DND-41 (cell line): Measurements from ENCODE around the gene CNRIP1.

ENCODE experiments used
- ATAC-seq: fragments of 200-7000 bp; cut with Tn5 transposase; 3 replicates; pipeline ENCODE4 v1.9.1; 2021; ENCODE audit warnings: low read depth; ENCODE audit not compliant: insufficient read depth
- DNase-seq: peaks from one replicate; pipeline ENCODE4 v3.0.0-alpha.2; 2020
- H2AFZ ChIP-seq: 2 replicates; pipeline ENCODE4 v1.6.0; 2012; ENCODE audit warnings: low read depth, low read length
- H3K27ac ChIP-seq: 2 replicates; pipeline ENCODE4 v1.5.1; 2012; ENCODE audit warnings: low read length, inconsistent platforms
- H3K27me3 ChIP-seq: fragments of 200-600 bp; sonication (generic); 2 replicates; pipeline ENCODE4 v1.6.0; 2012; ENCODE audit warnings: low read length, mild to moderate bottlenecking, inconsistent platforms; ENCODE audit not compliant: insufficient read depth, poor library complexity
- H3K36me3 ChIP-seq: 2 replicates; pipeline ENCODE4 v1.5.1; 2012; ENCODE audit warnings: low read length, inconsistent platforms; ENCODE audit not compliant: insufficient read depth
- H3K4me1 ChIP-seq: 2 replicates; pipeline ENCODE4 v1.5.1; 2012; ENCODE audit warnings: mild to moderate bottlenecking, low read length; ENCODE audit not compliant: insufficient read depth
- H3K4me2 ChIP-seq: 2 replicates; pipeline ENCODE4 v1.6.0; 2012; ENCODE audit warnings: mild to moderate bottlenecking, moderate library complexity, low read length, inconsistent platforms; ENCODE audit not compliant: insufficient read depth
- H3K4me3 ChIP-seq, 2 experiments: fragments of 200-600 bp in 1 of 2; shearing (Covaris generic) in 1 of 2; 2 replicates each; pipeline ENCODE4 v1.5.1; 2012 to 2016; ENCODE audit warnings: inconsistent platforms in 2 of 2, low read length in 2 of 2, mild to moderate bottlenecking in 2 of 2, low read depth in 1 of 2, moderate library complexity in 1 of 2
- H3K79me2 ChIP-seq: 2 replicates; pipeline ENCODE4 v1.6.0; 2012; ENCODE audit warnings: low read length, inconsistent platforms; ENCODE audit not compliant: insufficient read depth
- H3K9ac ChIP-seq: 2 replicates; pipeline ENCODE4 v1.6.0; 2012; ENCODE audit warnings: low read depth, mild to moderate bottlenecking, inconsistent platforms, low read length, moderate library complexity
- H3K9me3 ChIP-seq: 2 replicates; pipeline ENCODE4 v1.5.1; 2012; ENCODE audit warnings: low read length, moderate library complexity, mild to moderate bottlenecking, inconsistent platforms; ENCODE audit not compliant: insufficient read depth, severe bottlenecking
- H4K20me1 ChIP-seq: 2 replicates; pipeline ENCODE4 v1.6.0; 2012; ENCODE audit warnings: low read length; ENCODE audit not compliant: insufficient read depth
- CTCF ChIP-seq: IDR thresholded peaks from 2 replicates; pipeline ENCODE4 v1.5.1; 2012; ENCODE audit warnings: borderline replicate concordance, low read length, moderate library complexity, mild to moderate bottlenecking; ENCODE audit not compliant: poor library complexity, severe bottlenecking; ENCODE audit errors: extremely low read depth
- EZH2 ChIP-seq: IDR thresholded peaks from 3 replicates; pipeline ENCODE4 v1.6.1; 2012; ENCODE audit warnings: borderline replicate concordance, low read depth, mild to moderate bottlenecking, moderate library complexity, low read length, inconsistent platforms; ENCODE audit not compliant: severe bottlenecking

Gene CNRIP1

GRCh38 chr2:68250196-68250595 is 69.6 kb downstream of the CNRIP1 start:
- no peaks in the 10 kb centered on the region for H3K9me3 ChIP-seq
- H3K9ac ChIP-seq: peak overlapping the region; percentile 74
- H3K36me3 ChIP-seq: peaks cover 21% of the 10 kb centered on the region
- H3K4me3 ChIP-seq: peak overlapping the region; percentile 50 to 80; a peak in 3 of 4 replicates
- DNase-seq (no peak), ATAC-seq (no peak)
- TF ChIP-seq EZH2 (no peak), CTCF (no peak)
- peaks cover 56% of the 10 kb centered on the region for H4K20me1 ChIP-seq
- H3K4me1 ChIP-seq: peaks cover 69% of the 10 kb centered on the region
- H3K79me2 ChIP-seq: peaks cover 83% of the 10 kb centered on the region
- H3K4me2 ChIP-seq: peak overlapping the region; percentile 73
- H2AFZ ChIP-seq: no peak overlapping the region
- no peaks in the 10 kb centered on the region for H3K27me3 ChIP-seq
- H3K27ac ChIP-seq: peak overlapping the region; percentile 84

GRCh38 chr2:68248806-68249205 is 70.9 kb downstream of the CNRIP1 start:
- H4K20me1 ChIP-seq: peaks cover 70% of the 10 kb centered on the region
- H3K9ac ChIP-seq: no peak overlapping the region

GRCh38 chr2:68248361-68248760 is 71.4 kb downstream of the CNRIP1 start:
- Histone ChIP-seq H2AFZ (no peak overlapping the region), H3K27ac (no peak overlapping the region), H3K27me3 (no peaks in the 10 kb centered on the region), H3K36me3 (peaks cover 21% of the 10 kb centered on the region), H3K4me1 (peaks cover 54% of the 10 kb centered on the region), H3K4me3 (peak overlapping the region in 1 of 2 experiments; percentile 9; a peak in 1 of 4 replicates), H3K9ac (no peak overlapping the region), H4K20me1 (peaks cover 74% of the 10 kb centered on the region), H3K4me2 (peak overlapping the region; percentile 73; the same call in 1 of the 2 replicates), H3K9me3 (no peaks in the 10 kb centered on the region), H3K79me2 (peaks cover 96% of the 10 kb centered on the region)
- DNase-seq (no peak), ATAC-seq (no peak)
- TF ChIP-seq EZH2 (no peak), CTCF (no peak)

More at GRCh38 chr2:68248806-68249205, 70.9 kb downstream of the CNRIP1 start:
- peaks cover 94% of the 10 kb centered on the region for H3K79me2 ChIP-seq
- peaks cover 21% of the 10 kb centered on the region for H3K36me3 ChIP-seq
- ATAC-seq: no peak
- H3K4me1 ChIP-seq: peaks cover 58% of the 10 kb centered on the region
- no peak overlapping the region for H3K27ac ChIP-seq
- no peak overlapping the region for H2AFZ ChIP-seq
- H3K4me3 ChIP-seq: peak overlapping the region in 1 of 2 experiments; percentile 9; a peak in 1 of 4 replicates
- H3K4me2 ChIP-seq: peak overlapping the region; percentile 73; the same call in 1 of the 2 replicates
- TF ChIP-seq EZH2: no peak
- no peak for TF ChIP-seq CTCF
- H3K27me3 ChIP-seq: no peaks in the 10 kb centered on the region
- H3K9me3 ChIP-seq: no peaks in the 10 kb centered on the region
- DNase-seq: no peak

GRCh38 chr2:68246396-68246795 is 73.4 kb downstream of the CNRIP1 start:
- Histone ChIP-seq H3K27ac (0 out of 2 replicates have a peak overlapping the region, but pooled peaks have one; percentile 13), H3K79me2 (peaks cover 100% of the 10 kb centered on the region), H2AFZ (no peak overlapping the region), H4K20me1 (peaks cover 93% of the 10 kb centered on the region), H3K4me3 (no peak overlapping the region), H3K4me1 (peaks cover 53% of the 10 kb centered on the region), H3K9me3 (no peaks in the 10 kb centered on the region), H3K27me3 (no peaks in the 10 kb centered on the region), H3K9ac (no peak overlapping the region), H3K36me3 (peaks cover 28% of the 10 kb centered on the region), H3K4me2 (peak overlapping the region; percentile 73; the same call in 1 of the 2 replicates)
- DNase-seq (no peak), ATAC-seq (no peak)
- no peak for TF ChIP-seq CTCF
- no peak for TF ChIP-seq EZH2
